C4-2B (cell line): ENCODE data around the gene INS.

ENCODE experiments used
- ZFX ChIP-seq: fragments of 450-650 bp; IDR thresholded peaks from 2 replicates; pipeline ENCODE4 v1.6.1; 2017
- TF ChIP-seq, protein P1 (sequence below): fragments of 450-650 bp; conservative IDR thresholded peaks from 2 replicates; pipeline ENCODE4 v1.5.1; 2017; ENCODE audit warnings: mild to moderate bottlenecking

DNA sequence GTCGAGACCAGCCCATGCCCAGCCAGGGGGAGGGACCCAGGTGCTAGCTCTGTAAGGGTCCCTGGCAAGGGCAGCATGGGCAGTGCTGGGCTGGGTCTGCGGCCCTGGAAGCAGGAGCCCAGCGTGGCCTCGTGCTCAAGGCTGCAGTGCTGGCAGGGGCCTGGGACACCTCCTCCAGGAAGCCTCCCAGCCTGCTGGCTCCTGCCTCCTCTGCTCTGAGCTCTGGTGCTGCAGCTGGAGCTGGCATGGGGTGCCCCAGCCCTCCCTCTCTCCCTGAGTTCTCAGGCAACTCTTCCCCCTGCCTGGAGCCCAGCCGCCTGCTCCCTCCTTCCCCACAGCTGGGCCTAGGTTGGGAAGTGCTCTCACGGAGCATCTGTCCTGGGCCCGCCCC, 6.8 kb downstream of the INS start:
- TF ChIP-seq, protein P1, sequence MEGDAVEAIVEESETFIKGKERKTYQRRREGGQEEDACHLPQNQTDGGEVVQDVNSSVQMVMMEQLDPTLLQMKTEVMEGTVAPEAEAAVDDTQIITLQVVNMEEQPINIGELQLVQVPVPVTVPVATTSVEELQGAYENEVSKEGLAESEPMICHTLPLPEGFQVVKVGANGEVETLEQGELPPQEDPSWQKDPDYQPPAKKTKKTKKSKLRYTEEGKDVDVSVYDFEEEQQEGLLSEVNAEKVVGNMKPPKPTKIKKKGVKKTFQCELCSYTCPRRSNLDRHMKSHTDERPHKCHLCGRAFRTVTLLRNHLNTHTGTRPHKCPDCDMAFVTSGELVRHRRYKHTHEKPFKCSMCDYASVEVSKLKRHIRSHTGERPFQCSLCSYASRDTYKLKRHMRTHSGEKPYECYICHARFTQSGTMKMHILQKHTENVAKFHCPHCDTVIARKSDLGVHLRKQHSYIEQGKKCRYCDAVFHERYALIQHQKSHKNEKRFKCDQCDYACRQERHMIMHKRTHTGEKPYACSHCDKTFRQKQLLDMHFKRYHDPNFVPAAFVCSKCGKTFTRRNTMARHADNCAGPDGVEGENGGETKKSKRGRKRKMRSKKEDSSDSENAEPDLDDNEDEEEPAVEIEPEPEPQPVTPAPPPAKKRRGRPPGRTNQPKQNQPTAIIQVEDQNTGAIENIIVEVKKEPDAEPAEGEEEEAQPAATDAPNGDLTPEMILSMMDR: no peak
- no peak for TF ChIP-seq ZFX
